GM12878 (cell line): ENCODE data around the gene RCBTB2. TPM values are rescaled to one million over a fixed set of nuclear protein-coding genes. Genes with fewer than 3 reads are reported as not detected.

Source experiments
- ATAC-seq: fragments of 200-7000 bp; cut with Tn5 transposase; 3 replicates; pipeline ENCODE4 v1.9.1; 2020; ENCODE audit warnings: mild to moderate bottlenecking, moderate library complexity
- BruUV-seq: library from RNA; stranded (reverse); fragments of 400-500 nt; replicated peaks from 2 replicates; lab custom pipeline; 2021; lab: Mats Ljungman, UMichigan
- CTCF ChIA-PET: fragments of 300-600 bp; sonication (Branson Sonifier 250); formaldehyde crosslinking; extraction: SDS; loops from one replicate; lab custom pipeline; 2021; ENCODE audit warnings: inconsistent platforms; lab: Yijun Ruan, JAX
- POLR2A ChIA-PET: fragments of 350-600 bp; formaldehyde crosslinking; extraction: SDS; loops from one replicate; lab custom pipeline; 2021; ENCODE audit warnings: inconsistent platforms; lab: Charles Lee
- RAD21 ChIA-PET: fragments of 300-600 bp; sonication (Branson Sonifier 250); formaldehyde crosslinking; loops from one replicate; lab custom pipeline; 2023; ENCODE audit warnings: antibody characterized with exemption; ENCODE audit not compliant: unreplicated experiment; lab: Charles Lee
- SMC1A ChIA-PET: fragments of 300-600 bp; sonication (Branson Sonifier 250); formaldehyde crosslinking; loops from one replicate; lab custom pipeline; 2023; ENCODE audit not compliant: unreplicated experiment, uncharacterized antibody; lab: Charles Lee
- DNase-seq: peaks from one replicate; pipeline ENCODE4 v3.0.0-alpha.2; 2011; ENCODE audit warnings: low read depth, low spot score
- FAIRE-seq: peaks from 3 replicates; lab custom pipeline; 2011; peaks lifted over from hg19 to GRCh38; lab: Jason Lieb, UNC
- H2AFZ ChIP-seq: 2 replicates; pipeline ENCODE4 v1.6.0; 2011; ENCODE audit warnings: low read depth, low read length, control low read depth; ENCODE audit not compliant: control insufficient read depth
- H3K27ac ChIP-seq: 2 replicates; pipeline ENCODE4 v1.5.1; 2011; ENCODE audit warnings: control low read depth; ENCODE audit not compliant: control insufficient read depth, insufficient read depth
- H3K27me3 ChIP-seq, 2 experiments: replicated peaks in 1 of 2; 2 replicates each; pipeline versions ENCODE4 v1.6.0 to v1.6.1; 2011; ENCODE audit warnings: low read length in 1 of 2; ENCODE audit not compliant: control insufficient read depth in 2 of 2, insufficient read depth in 2 of 2
- H3K36me3 ChIP-seq, 2 experiments: 2 replicates each; pipeline ENCODE4 v1.5.1; 2011; ENCODE audit warnings: low read length in 1 of 2; ENCODE audit not compliant: control insufficient read depth in 2 of 2, insufficient read depth in 2 of 2
- H3K4me1 ChIP-seq: 2 replicates; pipeline ENCODE4 v1.6.1; 2011; ENCODE audit warnings: mild to moderate bottlenecking, low read length, moderate library complexity, mixed read lengths; ENCODE audit not compliant: control insufficient read depth, insufficient read depth
- H3K4me2 ChIP-seq: 2 replicates; pipeline ENCODE4 v1.6.0; 2011; ENCODE audit warnings: control low read depth; ENCODE audit not compliant: control insufficient read depth, insufficient read depth
- H3K4me3 ChIP-seq: fragments of 200-600 bp; sonication (generic); 2 replicates; pipeline ENCODE4 v1.5.1; 2016
- H3K79me2 ChIP-seq: 2 replicates; pipeline ENCODE4 v1.6.0; 2011; ENCODE audit warnings: low read length; ENCODE audit not compliant: control insufficient read depth, insufficient read depth
- H3K9ac ChIP-seq: 2 replicates; pipeline ENCODE4 v1.8.0; 2011; ENCODE audit warnings: low read length, control low read depth, mixed read lengths; ENCODE audit not compliant: control insufficient read depth, insufficient read depth
- H3K9me3 ChIP-seq: replicated peaks from 3 replicates; pipeline ENCODE4 v1.5.1; 2011; ENCODE audit warnings: mild to moderate bottlenecking, low read length; ENCODE audit not compliant: control insufficient read depth, insufficient read depth
- H4K20me1 ChIP-seq: 2 replicates; pipeline ENCODE4 v1.6.0; 2011; ENCODE audit not compliant: control insufficient read depth, insufficient read depth
- BCL11A ChIP-seq: IDR thresholded peaks from 2 replicates; pipeline ENCODE4 v1.6.1; 2011; ENCODE audit warnings: low read depth, low read length
- HDGF ChIP-seq: fragments of 450-650 bp; IDR thresholded peaks from 2 replicates; pipeline ENCODE4 v1.6.1; 2016; ENCODE audit warnings: antibody characterized with exemption
- PKNOX1 ChIP-seq: fragments of 450-650 bp; IDR thresholded peaks from 2 replicates; pipeline ENCODE4 v1.6.1; 2016; ENCODE audit warnings: mild to moderate bottlenecking
- STAT1 ChIP-seq: fragments of 450-650 bp; conservative IDR thresholded peaks from 2 replicates; pipeline ENCODE4 v1.6.1; 2014; ENCODE audit warnings: antibody characterized with exemption, mild to moderate bottlenecking
- ZNF207 ChIP-seq: fragments of 450-650 bp; IDR thresholded peaks from 2 replicates; pipeline ENCODE4 v1.6.1; 2014; ENCODE audit warnings: antibody characterized with exemption, mild to moderate bottlenecking, borderline replicate concordance
- ZZZ3 ChIP-seq: IDR thresholded peaks from 2 replicates; pipeline ENCODE4 v1.6.1; 2011; ENCODE audit warnings: low read depth; ENCODE audit not compliant: control insufficient read depth, insufficient read length
- WGBS: methylation state at CpG from one replicate; pipeline ENCODE4 v1.1.6; 2016; ENCODE audit warnings: low lambda C conversion rate; ENCODE audit not compliant: insufficient replicate concordance, insufficient coverage; ENCODE audit errors: missing lambda C conversion rate; 5-methylcytosine and 5-hydroxymethylcytosine counted together
- in situ Hi-C: fragments of 300-500 bp; cut with MboI; formaldehyde crosslinking; loops from 9 replicates; pipeline ENCODE4 v1.14.3; 2018; ENCODE audit warnings: mixed read lengths
- intact Hi-C: fragments of 100-400 bp; cut with micrococcal nuclease; formaldehyde crosslinking; loops from one replicate; pipeline ENCODE4 v1.14.2; 2022; ENCODE audit not compliant: unreplicated experiment
- polyA plus RNA-seq, 11 experiments: library from polyadenylated mRNA; depleted of rRNA in 4 of 11; unstranded in 6 of 11; stranded (reverse) in 5 of 11; fragments of >200 nt; fragmentation: Nextera tagmentation in 4 of 11; fragmentation: Illumina TruSeq in 1 of 11; extraction: Ambion mirVana in 4 of 11; extraction: Trizol in 1 of 11; gene quantifications; 1 replicate in 1 of 11; 2 replicates in 10 of 11; pipeline versions ENCODE4 v1.2.1 to v1.2.3, GENCODE V29; 2011 to 2016; ENCODE audit warnings: inconsistent platforms in 2 of 11, missing spikeins in 2 of 11, low read depth in 1 of 11
- total RNA-seq, 4 experiments: library from RNA; depleted of rRNA in 3 of 4; stranded (reverse); fragments of >200 nt in 3 of 4; fragmentation: Illumina TruSeq in 1 of 4; extraction: Trizol in 1 of 4; gene quantifications; 2 replicates each; pipeline versions ENCODE4 v1.2.1 to v1.2.3, GENCODE V29; 2013 to 2021
- TF ChIP-seq, protein P1 (sequence below): fragments of 450-650 bp; IDR thresholded peaks from 2 replicates; pipeline ENCODE4 v1.6.1; 2017; ENCODE audit warnings: mild to moderate bottlenecking, moderate library complexity

RCBTB2 gene
- total and polyA plus RNA-seq, 10 of the 15 experiments (the other 5 are each of a cell fraction or from before 2014, with no cell fraction given) = 5.0 to 16.0 (median 8.5) TPM

GRCh38 chr13:48493066-48493765 lies 39.7 kb downstream of the RCBTB2 start:
- DNase-seq = no peak
- no peak for TF ChIP-seq ZNF207
- peak; percentile 79 for TF ChIP-seq ZZZ3
- TF ChIP-seq HDGF = peak; percentile 56; the same call in 1 of the 2 replicates
- TF ChIP-seq STAT1 = no peak
- no peak for TF ChIP-seq PKNOX1
- no peak for TF ChIP-seq BCL11A
- TF ChIP-seq, protein P1, sequence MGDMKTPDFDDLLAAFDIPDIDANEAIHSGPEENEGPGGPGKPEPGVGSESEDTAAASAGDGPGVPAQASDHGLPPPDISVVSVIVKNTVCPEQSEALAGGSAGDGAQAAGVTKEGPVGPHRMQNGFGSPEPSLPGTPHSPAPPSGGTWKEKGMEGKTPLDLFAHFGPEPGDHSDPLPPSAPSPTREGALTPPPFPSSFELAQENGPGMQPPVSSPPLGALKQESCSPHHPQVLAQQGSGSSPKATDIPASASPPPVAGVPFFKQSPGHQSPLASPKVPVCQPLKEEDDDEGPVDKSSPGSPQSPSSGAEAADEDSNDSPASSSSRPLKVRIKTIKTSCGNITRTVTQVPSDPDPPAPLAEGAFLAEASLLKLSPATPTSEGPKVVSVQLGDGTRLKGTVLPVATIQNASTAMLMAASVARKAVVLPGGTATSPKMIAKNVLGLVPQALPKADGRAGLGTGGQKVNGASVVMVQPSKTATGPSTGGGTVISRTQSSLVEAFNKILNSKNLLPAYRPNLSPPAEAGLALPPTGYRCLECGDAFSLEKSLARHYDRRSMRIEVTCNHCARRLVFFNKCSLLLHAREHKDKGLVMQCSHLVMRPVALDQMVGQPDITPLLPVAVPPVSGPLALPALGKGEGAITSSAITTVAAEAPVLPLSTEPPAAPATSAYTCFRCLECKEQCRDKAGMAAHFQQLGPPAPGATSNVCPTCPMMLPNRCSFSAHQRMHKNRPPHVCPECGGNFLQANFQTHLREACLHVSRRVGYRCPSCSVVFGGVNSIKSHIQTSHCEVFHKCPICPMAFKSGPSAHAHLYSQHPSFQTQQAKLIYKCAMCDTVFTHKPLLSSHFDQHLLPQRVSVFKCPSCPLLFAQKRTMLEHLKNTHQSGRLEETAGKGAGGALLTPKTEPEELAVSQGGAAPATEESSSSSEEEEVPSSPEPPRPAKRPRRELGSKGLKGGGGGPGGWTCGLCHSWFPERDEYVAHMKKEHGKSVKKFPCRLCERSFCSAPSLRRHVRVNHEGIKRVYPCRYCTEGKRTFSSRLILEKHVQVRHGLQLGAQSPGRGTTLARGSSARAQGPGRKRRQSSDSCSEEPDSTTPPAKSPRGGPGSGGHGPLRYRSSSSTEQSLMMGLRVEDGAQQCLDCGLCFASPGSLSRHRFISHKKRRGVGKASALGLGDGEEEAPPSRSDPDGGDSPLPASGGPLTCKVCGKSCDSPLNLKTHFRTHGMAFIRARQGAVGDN = no peak
- Histone ChIP-seq H3K36me3 (peaks cover 0 to 20% of the 10 kb centered on the region in 2 experiments; a peak in 3 of 4 replicates), H2AFZ (no peak overlapping the region), H3K4me2 (peak overlapping the region; percentile 92), H3K79me2 (peaks cover 27% of the 10 kb centered on the region), H3K4me1 (peaks cover 76% of the 10 kb centered on the region), H3K4me3 (peak overlapping the region; percentile 24; the same call in 1 of the 2 replicates), H4K20me1 (no peaks in the 10 kb centered on the region), H3K9ac (peak overlapping the region; percentile 61; the same call in 1 of the 2 replicates), H3K9me3 (no peaks in the 10 kb centered on the region), H3K27ac (peak overlapping the region; percentile 91), H3K27me3 (no peaks in the 10 kb centered on the region)
- ChIA-PET POLR2A (no interaction called here), SMC1A (interaction anchor here (0.6 to 3.1 kb wide), 8 partner anchors 12 to 120 kb away, joined by 3 to 17 read pairs (median 6); no protein-coding TSS in a partner anchor), CTCF (interaction anchor here (0.6 to 1.7 kb wide), 4 partner anchors 41 to 87 kb away, joined by 3 to 10 read pairs (median 4); no protein-coding TSS in a partner anchor), RAD21 (interaction anchor here (1.6 to 5.0 kb wide), 3 partner anchors 38 to 86 kb away, joined by 5 to 26 read pairs (median 10); no protein-coding TSS in a partner anchor)
- intact Hi-C loops = loop anchor here (5.0 kb wide), 1 partner anchor 69 kb away; no protein-coding TSS in a partner anchor
- WGBS = 27% methylated on average over 4 of the region's 4 CpGs
- no peak for FAIRE-seq
- in situ Hi-C loops = no loop called here
- BruUV-seq = no TSS peak
- peak; percentile 4; the same call in 1 of the 3 replicates for ATAC-seq
